ENCODE data around the gene CEP290.
A peak's percentile ranks its signal among the peaks of the same experiment; 100 is the strongest.
"Not testable (repeated sequence)": the region's sequence is repeated elsewhere in the genome, so short reads cannot be mapped to it uniquely, and the experiment has no call there.

The CEP290 gene

DNA sequence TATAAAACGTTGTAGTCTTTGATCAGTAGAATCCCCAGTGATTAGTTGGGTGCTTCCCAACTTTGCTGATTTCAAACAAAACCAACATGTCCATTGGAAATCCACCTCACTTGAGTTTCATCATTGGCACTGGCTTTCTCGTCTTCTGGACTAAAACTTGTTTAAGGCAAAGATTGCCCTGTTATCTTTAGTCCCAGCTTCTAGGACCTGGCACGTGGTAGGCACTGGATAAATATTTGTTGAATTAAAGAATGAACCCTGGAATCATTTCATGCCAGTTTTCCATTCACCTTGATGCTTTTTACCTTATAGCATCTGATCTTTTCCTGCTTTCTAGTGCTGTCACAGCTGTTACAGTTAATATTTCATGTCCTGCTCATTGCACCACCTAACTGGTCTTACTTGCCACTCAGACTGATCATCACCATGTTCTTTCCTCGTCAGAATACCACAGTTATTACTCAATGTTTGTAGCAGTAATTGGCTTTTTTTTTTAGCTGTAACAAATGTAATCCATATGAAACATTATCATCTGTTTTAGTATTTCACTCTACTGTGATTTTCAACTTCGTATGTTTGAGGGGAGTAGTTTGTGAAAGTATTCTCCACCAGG lies 105.4 kb downstream of the CEP290 start:
- no peak for DNase-seq

DNA sequence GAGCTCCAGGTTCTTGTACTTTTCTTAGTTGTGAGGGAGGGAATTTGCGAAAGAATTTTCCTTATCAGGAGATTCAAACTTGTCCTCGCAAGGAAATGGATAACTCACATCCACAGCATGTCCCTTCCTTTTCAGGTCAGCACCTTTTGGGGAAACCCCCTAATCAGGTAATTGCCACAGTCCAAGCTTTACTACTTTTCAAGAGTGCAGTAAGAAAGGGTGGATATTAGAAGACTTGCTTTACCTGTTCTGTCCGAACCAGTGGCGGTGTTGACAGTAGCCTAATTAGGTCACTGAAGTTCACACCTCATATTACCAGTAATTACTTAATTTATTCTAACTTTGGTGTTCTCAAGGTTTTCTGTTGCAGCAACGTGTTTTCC lies 106.0 kb downstream of the CEP290 start:
- no peak for DNase-seq

- peak; percentile 67 to 78 (median 72) for DNase-seq
These were observed 106.5 kb downstream of the CEP290 start for GRCh38 chr12:88035271-88035906.

- not testable (repeated sequence) for DNase-seq
These were observed 110.7 kb downstream of the CEP290 start for GRCh38 chr12:88031161-88031560.

- DNase-seq = no peak
These were observed 112.7 kb downstream of the CEP290 start, which contains the start of gene C12orf50 for GRCh38 chr12:88029093-88029665. TSS of gene C12orf50 (minus strand) at chr12:88029401. CDS start at chr12:88026962, 2,439 bp downstream.

DNA sequence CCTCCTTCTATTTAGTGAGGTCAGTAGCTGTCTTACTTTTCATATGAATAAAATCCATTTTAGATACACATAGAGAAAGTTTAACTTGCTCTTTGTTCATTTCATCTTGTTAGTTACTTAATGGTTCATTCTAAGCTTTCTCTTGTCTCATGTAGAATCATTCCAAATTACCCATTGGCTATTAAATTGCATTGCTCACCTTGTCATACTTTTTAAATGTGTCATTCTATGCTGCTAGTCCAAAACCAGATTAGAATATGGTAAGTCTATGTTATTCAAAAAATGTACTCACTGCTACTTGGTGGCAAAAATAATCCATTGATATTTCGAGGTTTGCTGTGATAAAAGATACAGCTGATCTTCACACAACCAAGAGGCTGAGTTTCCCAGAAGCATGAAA lies 115.7 kb downstream of the CEP290 start:
- no peak for DNase-seq

DNA sequence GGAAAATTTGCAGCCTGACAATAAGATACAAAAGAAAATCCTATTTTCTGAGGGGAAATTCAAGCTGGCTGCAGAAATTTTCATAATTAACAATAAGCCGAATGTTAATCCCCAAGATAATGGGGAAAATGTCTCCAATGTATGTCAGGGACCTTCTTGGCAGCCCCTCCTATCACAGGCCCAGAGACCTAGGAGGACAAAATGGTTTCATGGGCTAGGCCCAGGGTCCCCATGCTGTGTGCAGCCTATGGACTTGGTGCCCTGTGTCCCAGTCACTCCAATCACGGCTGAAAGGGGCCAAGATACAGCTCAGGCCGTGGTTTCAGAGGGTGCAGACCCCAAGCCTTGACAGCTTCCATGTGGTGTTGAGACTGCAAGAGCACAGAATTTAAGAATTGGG lies 123.9 kb downstream of the CEP290 start:
- no peak for DNase-seq

DNA sequence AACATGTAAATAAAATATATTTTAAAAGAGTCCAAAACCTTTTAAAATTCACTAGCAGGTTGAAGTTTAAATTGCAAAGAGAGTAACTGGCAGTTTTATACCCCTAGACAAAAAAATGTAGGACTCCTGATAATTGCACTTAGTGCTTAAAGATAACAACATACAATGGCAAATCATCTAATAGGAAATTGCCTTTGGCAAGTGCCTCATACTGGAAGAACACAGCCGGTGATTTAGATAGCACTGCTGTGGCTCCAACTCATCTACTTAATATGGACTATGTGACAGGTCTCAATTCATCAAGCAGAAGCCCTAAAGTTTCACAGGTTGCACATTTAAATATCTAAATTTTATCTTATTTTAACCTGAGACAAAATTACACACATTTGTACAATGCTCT lies 126.1 kb downstream of the CEP290 start:
- DNase-seq = no peak

DNA sequence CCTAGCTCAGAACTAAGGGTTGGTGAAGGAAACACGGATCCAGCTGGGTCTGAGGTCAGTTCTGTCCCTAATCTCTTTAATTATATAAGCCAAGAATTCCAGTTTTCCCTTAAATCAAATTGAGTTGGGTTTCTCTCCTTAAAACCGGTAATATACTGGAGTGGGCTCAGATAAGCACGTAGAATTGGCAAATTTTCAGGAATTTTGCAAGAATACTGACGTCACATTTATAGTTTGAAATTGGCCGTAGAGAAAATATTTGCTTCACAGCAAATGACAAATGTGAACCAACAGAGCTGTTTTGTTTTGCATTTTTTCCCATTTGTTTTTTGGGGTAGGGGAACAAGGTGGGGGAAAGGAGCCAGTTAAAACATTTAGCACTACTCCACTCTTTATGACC lies 130.1 kb downstream of the CEP290 start:
- DNase-seq = no peak

- no peak for DNase-seq
These were observed 135.5 kb downstream of the CEP290 start for GRCh38 chr12:88006351-88006750.

DNA sequence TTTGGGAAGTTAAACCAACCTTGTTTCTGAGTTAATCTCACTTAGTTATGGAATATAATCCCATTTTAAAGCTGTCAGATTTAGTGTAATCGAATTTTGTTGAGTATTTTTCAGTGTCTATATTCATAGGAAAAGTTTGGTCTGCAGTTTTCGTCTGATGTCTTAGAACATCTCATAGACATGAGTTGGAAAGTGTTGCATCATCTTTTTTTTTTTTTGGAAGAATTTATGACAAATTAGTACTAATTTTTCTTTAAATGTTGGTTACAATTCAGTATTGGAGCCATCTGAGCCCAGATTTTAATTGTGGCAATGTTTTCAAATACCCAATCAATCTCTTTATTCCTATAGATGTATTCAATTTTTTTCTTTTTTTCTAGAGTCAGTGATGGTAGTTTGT lies 140.6 kb downstream of the CEP290 start:
- DNase-seq = no peak
